Activated CD8-positive, alpha-beta memory T cell treated with anti-CD3 and anti-CD28 coated beads, Interleukin-2, amount 50 U/mL, for 24 hours (primary cell): ENCODE measurements around the gene TACO1.
A peak's percentile ranks its signal among the peaks of the same experiment; 100 is the strongest.

Source experiments
- DNase-seq: peaks from one replicate; pipeline ENCODE4 v3.0.0-alpha.2; 2020; ENCODE audit errors: extremely low read depth

The TACO1 gene

GRCh38 chr17:63600569-63601438, at the start of gene TACO1:
Gene TACO1 (plus strand): TSS chr17:63600895. CDS start chr17:63601084, 189 bp downstream.
- peak; percentile 54 for DNase-seq

- DNase-seq, result no peak
These were observed 48.5 kb upstream of the TACO1 start for GRCh38 chr17:63552211-63552610.

DNA sequence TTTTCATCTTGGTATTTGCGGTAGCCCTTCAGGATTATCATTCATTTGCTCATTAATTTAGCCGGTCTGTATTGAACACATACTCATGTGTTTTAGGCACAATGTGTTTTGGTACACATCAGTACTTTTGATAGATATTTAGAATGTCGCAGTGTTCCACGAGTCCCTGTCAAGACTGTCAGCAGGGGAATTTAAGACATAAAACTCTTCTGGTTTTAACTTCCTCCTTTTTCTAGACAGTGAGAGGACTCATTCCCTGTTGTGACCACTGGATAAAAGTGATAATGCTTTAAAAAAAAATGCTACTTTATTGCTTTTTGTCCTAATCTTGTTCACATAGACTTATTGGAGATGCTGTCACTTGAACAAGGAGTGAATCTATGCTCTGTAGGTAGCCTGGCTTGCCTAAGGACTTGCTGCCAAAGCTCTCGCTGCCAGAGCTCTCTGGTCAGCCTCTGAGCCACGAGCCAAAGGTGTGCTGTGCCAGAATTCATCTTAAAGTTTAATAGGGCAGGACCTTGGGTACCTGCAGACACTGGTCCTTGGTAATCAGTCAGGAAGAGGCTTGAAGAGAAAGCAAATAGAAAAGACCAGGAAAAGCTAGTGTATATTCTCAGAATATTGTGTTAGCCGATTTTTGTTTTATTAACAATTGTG, 45.1 kb upstream of the TACO1 start:
- DNase-seq, result no peak

- no peak for DNase-seq
These were observed 43.3 kb upstream of the TACO1 start for GRCh38 chr17:63557416-63557815.

DNA sequence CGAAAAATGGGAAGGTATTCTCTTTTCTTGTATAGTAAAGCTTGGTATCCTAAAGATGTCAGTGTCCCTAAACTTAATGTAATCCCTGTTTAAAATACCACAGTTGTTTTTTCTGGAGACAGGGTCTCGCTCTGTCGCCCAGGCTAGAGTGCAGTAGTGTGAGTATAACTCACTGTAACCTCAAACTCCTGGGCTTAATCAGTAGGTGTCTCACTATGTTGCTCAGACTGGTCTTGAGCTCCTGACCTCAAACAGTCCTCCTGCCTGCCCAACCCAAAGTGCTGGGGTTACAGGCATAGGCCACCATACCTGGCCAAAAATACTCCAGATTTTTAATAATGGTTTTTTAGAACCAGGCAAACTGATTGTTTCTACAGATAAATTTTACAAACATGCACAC, 42.3 kb upstream of the TACO1 start:
- no peak for DNase-seq

DNA sequence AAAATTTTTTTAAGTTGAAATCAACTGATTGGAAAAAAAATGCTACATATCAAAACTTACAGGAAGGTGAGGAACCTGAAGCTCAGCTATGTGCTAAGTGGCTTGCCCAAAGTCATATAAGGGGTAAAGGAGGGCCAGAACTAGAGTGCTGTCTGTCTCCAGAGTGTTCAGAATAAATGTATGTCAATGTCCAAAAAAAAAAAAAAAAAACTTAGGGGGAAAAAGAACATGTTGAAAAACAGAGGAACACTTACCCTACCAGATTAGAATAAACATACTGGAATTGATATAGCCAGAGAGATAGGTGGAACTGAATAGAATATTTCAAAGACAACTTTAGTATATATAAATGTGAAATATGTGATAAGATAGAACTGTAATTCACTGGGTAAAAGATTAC, 38.9 kb upstream of the TACO1 start:
- DNase-seq, result no peak

DNA sequence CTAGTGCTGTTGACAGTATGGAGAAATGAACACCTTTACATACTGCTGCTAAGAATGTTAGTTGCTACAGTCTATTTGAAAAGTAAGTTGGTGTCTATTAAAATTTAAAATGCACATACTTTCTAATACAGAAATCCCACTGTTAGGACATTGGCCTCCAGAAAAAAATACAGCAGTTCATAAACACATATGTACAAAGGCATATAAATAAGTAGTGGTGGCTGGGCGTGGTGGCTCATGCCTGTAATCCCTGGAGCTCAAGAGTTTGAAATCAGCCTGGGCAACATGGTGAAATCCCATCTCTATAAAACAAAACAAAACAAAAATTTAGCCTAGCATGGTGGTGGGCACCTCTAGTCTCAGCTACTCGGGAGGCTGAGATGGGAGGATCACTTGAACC, 37.4 kb upstream of the TACO1 start:
- DNase-seq, result no peak

- DNase-seq, result no peak
These were observed 36.1 kb upstream of the TACO1 start for GRCh38 chr17:63564562-63564961.

- DNase-seq, result no peak
These were observed 33.5 kb upstream of the TACO1 start for GRCh38 chr17:63567229-63567628.

GRCh38 chr17:63568563-63568962, 32.1 kb upstream of the TACO1 start:
- no peak for DNase-seq

DNA sequence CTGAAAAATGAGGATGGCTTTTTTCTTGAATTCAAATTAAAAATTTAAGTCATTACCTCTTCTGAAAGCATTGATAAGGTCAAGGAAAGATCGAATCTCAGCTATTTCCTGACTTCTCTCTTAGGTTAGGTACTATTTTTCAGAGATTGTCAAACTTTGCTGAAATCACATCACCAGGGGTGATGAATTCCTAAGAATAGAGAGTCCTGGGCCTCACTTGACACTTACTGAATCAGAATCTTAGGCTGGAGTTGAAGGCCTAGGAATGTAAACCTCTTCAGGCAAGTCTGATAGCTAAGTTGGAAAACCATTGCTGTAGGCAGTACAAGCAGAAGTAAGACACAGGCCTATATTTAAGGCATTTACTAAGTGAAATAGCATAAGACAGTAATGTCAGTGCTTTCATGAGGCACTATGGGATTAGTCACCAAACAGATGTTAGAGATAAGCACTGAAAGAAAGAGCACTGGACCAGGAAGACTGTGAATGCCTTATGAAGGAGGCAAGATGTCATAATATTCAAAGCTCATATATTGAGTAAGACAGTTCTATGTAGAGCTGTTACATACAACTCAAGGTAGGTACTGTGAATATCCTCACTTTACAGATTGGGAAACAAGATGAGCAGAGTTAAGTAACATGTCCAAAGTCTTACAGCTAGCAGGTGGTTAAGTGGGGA, 28.9 kb upstream of the TACO1 start:
- no peak for DNase-seq

DNA sequence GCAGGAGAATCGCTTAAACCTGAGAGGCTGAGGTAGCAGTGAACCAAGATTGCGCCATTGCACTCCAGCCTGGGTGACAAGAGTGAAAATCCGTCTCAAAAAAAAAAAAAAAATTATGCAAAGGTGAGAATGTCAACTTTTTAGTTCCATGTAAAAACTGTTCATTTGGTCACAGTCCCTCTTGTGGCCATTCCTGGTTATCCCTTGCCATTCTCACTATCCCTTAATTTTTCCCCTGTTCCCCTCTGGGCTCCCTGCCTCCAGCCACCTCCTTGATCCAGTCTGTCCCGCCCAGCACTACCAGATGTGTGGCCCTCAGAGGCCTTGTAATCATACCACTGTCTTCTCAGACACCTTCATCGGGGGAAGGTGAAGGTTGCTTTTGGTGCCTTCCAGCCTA, 27.1 kb upstream of the TACO1 start:
- no peak for DNase-seq

GRCh38 chr17:63578027-63578768, 22.5 kb upstream of the TACO1 start:
- no peak for DNase-seq

GRCh38 chr17:63578769-63579111, 22.0 kb upstream of the TACO1 start:
- DNase-seq, result no peak

- DNase-seq, result no peak
These were observed 21.1 kb upstream of the TACO1 start for GRCh38 chr17:63579633-63580032.

GRCh38 chr17:63587770-63588169, 12.9 kb upstream of the TACO1 start:
- no peak for DNase-seq

DNA sequence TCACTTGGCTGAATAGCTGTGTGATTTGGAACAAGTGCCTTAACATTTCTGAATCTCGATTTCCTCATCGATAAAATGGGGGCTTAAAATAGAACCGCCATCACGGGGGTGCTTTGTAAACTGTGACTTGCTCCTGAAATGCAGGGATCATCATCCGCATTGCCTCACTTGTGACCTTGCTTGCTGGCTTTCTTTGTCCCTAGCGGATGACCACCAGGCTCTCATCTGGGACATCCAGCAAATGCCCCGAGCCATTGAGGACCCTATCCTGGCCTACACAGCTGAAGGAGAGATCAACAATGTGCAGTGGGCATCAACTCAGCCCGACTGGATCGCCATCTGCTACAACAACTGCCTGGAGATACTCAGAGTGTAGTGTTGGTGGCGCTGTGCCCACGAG, 11.9 kb upstream of the TACO1 start:
- DNase-seq, result no peak

DNA sequence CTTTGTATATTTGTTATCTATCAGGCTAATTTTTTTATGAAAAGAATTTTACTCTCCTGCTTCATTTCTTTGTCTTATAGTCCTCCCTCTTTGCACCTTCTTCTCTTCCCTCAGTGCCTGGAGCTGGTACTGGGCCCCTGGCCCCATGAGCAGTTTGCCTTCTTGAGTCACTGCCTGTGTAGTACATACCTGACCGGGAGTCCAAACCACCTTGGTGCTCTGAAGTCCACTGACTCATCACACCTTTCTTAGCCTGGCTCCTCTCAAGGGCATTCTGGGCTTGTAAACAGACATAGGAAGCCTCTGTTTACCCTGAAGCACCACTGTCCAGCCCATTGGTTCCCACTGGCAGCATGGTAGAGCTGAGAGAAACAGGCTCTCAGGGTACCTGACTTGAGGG, 11.0 kb upstream of the TACO1 start:
- no peak for DNase-seq

DNA sequence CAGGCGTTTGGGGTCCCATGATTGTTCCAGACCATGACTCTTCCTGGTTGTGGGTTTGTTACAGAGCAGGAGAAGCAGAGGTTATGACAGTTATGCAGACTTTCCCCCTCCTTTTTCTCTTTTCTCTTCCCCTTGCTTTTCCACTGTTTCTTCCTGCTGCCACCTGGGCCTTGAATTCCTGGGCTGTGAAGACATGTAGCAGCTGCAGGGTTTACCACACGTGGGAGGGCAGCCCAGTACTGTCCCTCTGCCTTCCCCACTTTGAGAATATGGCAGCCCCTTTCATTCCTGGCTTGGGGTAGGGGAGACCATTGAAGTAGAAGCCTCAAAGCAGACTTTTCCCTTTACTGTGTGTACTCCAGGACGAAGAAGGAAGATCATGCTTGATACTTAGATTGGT, 7.9 kb upstream of the TACO1 start:
- DNase-seq, result no peak

- DNase-seq, result no peak
These were observed 5.6 kb upstream of the TACO1 start for GRCh38 chr17:63595132-63595531.

DNA sequence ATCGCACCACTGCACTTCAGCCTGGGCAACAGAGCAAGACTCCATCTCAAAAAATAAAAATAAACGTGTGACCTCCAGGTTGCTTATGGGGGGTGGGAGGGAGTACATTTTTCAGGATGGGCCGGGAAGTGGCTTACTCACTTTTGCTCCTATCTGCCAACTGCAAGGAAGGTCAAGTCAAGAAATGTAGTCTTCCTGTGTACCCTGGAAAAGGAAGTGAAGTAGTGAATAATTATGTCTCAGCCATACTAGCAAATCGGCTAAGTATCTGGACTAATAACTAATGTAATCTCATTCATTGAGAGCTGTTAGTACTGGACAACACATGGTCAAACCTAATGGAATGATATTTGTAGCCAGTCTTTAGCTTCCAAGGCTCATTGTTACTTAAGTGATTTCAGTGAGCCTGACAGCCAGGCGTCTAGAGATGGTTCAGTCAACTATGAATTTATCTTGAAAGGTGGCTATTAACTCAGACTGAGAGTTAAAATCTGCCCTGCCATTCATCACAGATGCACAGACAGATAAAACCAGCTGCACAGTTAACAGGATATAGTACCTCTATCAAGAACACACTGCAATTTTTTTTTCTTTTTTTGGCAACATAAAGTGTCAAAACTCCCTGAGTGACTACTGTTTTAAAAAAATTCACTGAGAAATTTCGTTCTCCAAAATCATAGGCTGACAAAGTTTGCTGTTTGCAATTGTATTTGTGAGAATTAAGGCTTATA, 3.7 kb upstream of the TACO1 start:
- DNase-seq, result no peak

DNA sequence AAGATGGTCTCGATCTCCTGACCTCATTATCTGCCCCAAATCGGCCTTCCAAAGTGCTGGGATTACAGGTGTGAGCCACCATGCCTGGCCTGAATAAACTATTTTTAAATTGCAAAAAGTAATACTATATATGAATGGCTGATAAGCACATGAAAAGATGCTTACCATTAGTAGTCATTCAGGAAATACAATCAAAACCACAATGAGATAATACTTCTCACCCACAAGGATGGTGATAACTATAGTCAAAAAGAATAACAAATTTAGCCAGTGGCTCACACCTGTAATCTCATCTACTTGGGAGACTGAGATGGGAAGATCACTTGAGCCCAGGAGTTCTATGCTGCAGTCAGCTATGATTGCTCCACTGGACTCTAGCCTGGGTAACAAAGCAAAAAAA, 2.4 kb upstream of the TACO1 start:
- DNase-seq, result no peak
